WTC11 (cell line): ENCODE measurements around the gene IFNLR1. TPM values are rescaled to one million over a fixed set of nuclear protein-coding genes. Genes with fewer than 3 reads are reported as not detected.

Experiments
- ATAC-seq: fragments of 200-7000 bp; cut with Tn5 transposase; 2 replicates; pipeline ENCODE4 v1.10.0; 2021; ENCODE audit warnings: mild to moderate bottlenecking, moderate library complexity
- CTCF ChIA-PET: fragments of 300-600 bp; sonication (Branson Sonifier 250); formaldehyde crosslinking; loops from one replicate; lab custom pipeline; 2021; ENCODE audit warnings: antibody characterized with exemption; lab: Charles Lee
- POLR2A ChIA-PET: fragments of 350-600 bp; sonication (Branson Sonifier 250); formaldehyde crosslinking; loops from one replicate; lab custom pipeline; 2021; ENCODE audit warnings: antibody characterized with exemption; lab: Charles Lee
- DNase-seq: peaks from one replicate; pipeline ENCODE4 v3.0.0; 2021; ENCODE audit warnings: low spot score
- H3K27ac Mint-ChIP-seq: 2 replicates; pipeline ENCODE4 v1.8.0; 2021; ENCODE audit warnings: mixed read lengths
- H3K27me3 Mint-ChIP-seq: 2 replicates; pipeline ENCODE4 v1.8.0; 2021; ENCODE audit warnings: low read depth, mild to moderate bottlenecking, moderate library complexity, mixed read lengths
- H3K36me3 Mint-ChIP-seq: 2 replicates; pipeline ENCODE4 v1.8.0; 2021; ENCODE audit warnings: mixed read lengths
- H3K4me1 Mint-ChIP-seq: 2 replicates; pipeline ENCODE4 v1.8.0; 2022; ENCODE audit warnings: mixed read lengths
- H3K4me3 Mint-ChIP-seq: 2 replicates; pipeline ENCODE4 v1.8.0; 2021; ENCODE audit warnings: mild to moderate bottlenecking, moderate library complexity, mixed read lengths
- H3K9me3 Mint-ChIP-seq: 2 replicates; pipeline ENCODE4 v1.8.0; 2021; ENCODE audit warnings: mixed read lengths
- ATF2 ChIP-seq: sonication (generic); formaldehyde crosslinking; IDR thresholded peaks from 2 replicates; pipeline ENCODE4 v1.8.1; 2022; ENCODE audit warnings: low read depth, missing genetic modification reagents, borderline replicate concordance
- CDX4 ChIP-seq: fragments of 250-450 bp; sonication (Bioruptor Pico); IDR thresholded peaks from 2 replicates; pipeline ENCODE4 v1.9.0; 2021; ENCODE audit warnings: moderate library complexity, mild to moderate bottlenecking, inconsistent platforms, borderline replicate concordance
- EMX1 ChIP-seq: fragments of 250-450 bp; sonication (Bioruptor Pico); IDR thresholded peaks from 2 replicates; pipeline ENCODE4 v1.8.0; 2021; ENCODE audit warnings: mild to moderate bottlenecking
- ESRRA ChIP-seq: sonication (generic); formaldehyde crosslinking; IDR thresholded peaks from 2 replicates; pipeline ENCODE4 v1.8.1; 2022; ENCODE audit warnings: mild to moderate bottlenecking, missing genetic modification reagents, borderline replicate concordance
- ETV6 ChIP-seq: sonication (generic); formaldehyde crosslinking; IDR thresholded peaks from 2 replicates; pipeline ENCODE4 v1.8.1; 2022; ENCODE audit warnings: mild to moderate bottlenecking, missing genetic modification reagents
- IRF2 ChIP-seq: sonication (generic); formaldehyde crosslinking; IDR thresholded peaks from 2 replicates; pipeline ENCODE4 v1.8.0; 2022; ENCODE audit warnings: low read depth, missing genetic modification reagents, borderline replicate concordance
- KAT7 ChIP-seq: sonication (generic); formaldehyde crosslinking; IDR thresholded peaks from 2 replicates; pipeline ENCODE4 v1.8.1; 2023; ENCODE audit warnings: missing genetic modification reagents, mild to moderate bottlenecking, borderline replicate concordance
- MXD4 ChIP-seq: fragments of 250-450 bp; sonication (Bioruptor Pico); IDR thresholded peaks from 2 replicates; pipeline ENCODE4 v1.8.0; 2021; ENCODE audit warnings: mild to moderate bottlenecking, moderate library complexity, borderline replicate concordance
- MYBL2 ChIP-seq: sonication (generic); formaldehyde crosslinking; IDR thresholded peaks from 2 replicates; pipeline ENCODE4 v1.8.1; 2023; ENCODE audit warnings: mild to moderate bottlenecking, moderate library complexity, missing genetic modification reagents
- NFYB ChIP-seq: sonication (generic); formaldehyde crosslinking; conservative IDR thresholded peaks from 2 replicates; pipeline ENCODE4 v1.8.0; 2022; ENCODE audit warnings: low read depth, missing genetic modification reagents
- OVOL2 ChIP-seq: fragments of 250-450 bp; sonication (Bioruptor Pico); IDR thresholded peaks from 2 replicates; pipeline ENCODE4 v1.9.0; 2021; ENCODE audit warnings: mild to moderate bottlenecking, borderline replicate concordance
- PRDM15 ChIP-seq: sonication (generic); formaldehyde crosslinking; IDR thresholded peaks from 2 replicates; pipeline ENCODE4 v1.8.0; 2022; ENCODE audit warnings: missing genetic modification reagents
- RORB ChIP-seq: fragments of 250-450 bp; sonication (Bioruptor Pico); IDR thresholded peaks from 2 replicates; pipeline ENCODE4 v1.9.0; 2021; ENCODE audit warnings: mild to moderate bottlenecking
- USF1 ChIP-seq: sonication (generic); formaldehyde crosslinking; IDR thresholded peaks from 2 replicates; pipeline ENCODE4 v1.8.0; 2022; ENCODE audit warnings: mild to moderate bottlenecking, missing genetic modification reagents
- ZBTB21 ChIP-seq: sonication (generic); formaldehyde crosslinking; IDR thresholded peaks from 2 replicates; pipeline ENCODE4 v1.8.1; 2023; ENCODE audit warnings: mild to moderate bottlenecking, missing genetic modification reagents, borderline replicate concordance
- ZNF219 ChIP-seq: sonication (generic); formaldehyde crosslinking; IDR thresholded peaks from 2 replicates; pipeline ENCODE4 v1.8.0; 2023; ENCODE audit warnings: missing genetic modification reagents, mild to moderate bottlenecking, borderline replicate concordance
- ZNF232 ChIP-seq: sonication (generic); formaldehyde crosslinking; IDR thresholded peaks from 2 replicates; pipeline ENCODE4 v1.8.0; 2022; ENCODE audit warnings: mild to moderate bottlenecking, missing genetic modification reagents
- ZNF281 ChIP-seq: sonication (generic); formaldehyde crosslinking; IDR thresholded peaks from 2 replicates; pipeline ENCODE4 v1.8.0; 2023; ENCODE audit warnings: mild to moderate bottlenecking, missing genetic modification reagents
- ZNF425 ChIP-seq: fragments of 250-450 bp; sonication (Bioruptor Pico); conservative IDR thresholded peaks from 2 replicates; pipeline ENCODE4 v1.9.0; 2021; ENCODE audit warnings: mild to moderate bottlenecking
- ZNF512 ChIP-seq: sonication (generic); formaldehyde crosslinking; IDR thresholded peaks from 2 replicates; pipeline ENCODE4 v1.8.1; 2022; ENCODE audit warnings: missing genetic modification reagents, borderline replicate concordance
- ZNF671 ChIP-seq: fragments of 250-450 bp; sonication (Bioruptor Pico); IDR thresholded peaks from 2 replicates; pipeline ENCODE4 v1.8.0; 2021; ENCODE audit warnings: mild to moderate bottlenecking
- total RNA-seq: library from RNA; stranded (reverse); gene quantifications from 3 replicates; pipeline ENCODE4 v1.2.3, GENCODE V29; 2021

The IFNLR1 gene
- total RNA-seq, 1 experiment from 2014 or later, result 6.6 TPM

GRCh38 chr1:24161270-24161669 lies 25.8 kb downstream of the IFNLR1 start:
- DNase-seq, result no peak
- TF ChIP-seq MXD4 (CRISPR knock-in tag) (no peak), PRDM15 (CRISPR knock-in tag) (no peak), ESRRA (CRISPR knock-in tag) (no peak), ZNF219 (no peak), ZNF232 (CRISPR knock-in tag) (no peak), USF1 (CRISPR knock-in tag) (no peak), ETV6 (CRISPR knock-in tag) (no peak), EMX1 (CRISPR knock-in tag) (no peak), CDX4 (CRISPR knock-in tag) (no peak), ZNF425 (no peak), OVOL2 (CRISPR knock-in tag) (no peak), ATF2 (CRISPR knock-in tag) (no peak), ZBTB21 (CRISPR knock-in tag) (no peak), KAT7 (CRISPR knock-in tag) (no peak), RORB (CRISPR knock-in tag) (no peak)
- no peaks in the 10 kb centered on the region for H3K27me3 Mint-ChIP-seq
- CTCF ChIA-PET, result interaction anchor here (1.1 to 1.5 kb wide), 2 partner anchors 11 to 49 kb away, joined by 3 to 7 read pairs; partner anchors contain the start of gene MYOM3
- no peaks in the 10 kb centered on the region for H3K4me1 Mint-ChIP-seq
- H3K4me3 Mint-ChIP-seq, result no peak overlapping the region
- POLR2A ChIA-PET, result interaction anchor here (0.7 to 1.2 kb wide), 2 partner anchors 11 to 221 kb away, joined by 3 read pairs; no protein-coding TSS in a partner anchor
- no peak overlapping the region for H3K27ac Mint-ChIP-seq
- no peak for ATAC-seq
- no peaks in the 10 kb centered on the region for H3K9me3 Mint-ChIP-seq
- H3K36me3 Mint-ChIP-seq, result peaks cover 19% of the 10 kb centered on the region

- TF ChIP-seq ZNF671, result no peak
- no peak for TF ChIP-seq NFYB (CRISPR knock-in tag)
- TF ChIP-seq IRF2, result no peak
- no peak for TF ChIP-seq ZNF281 (CRISPR knock-in tag)
- TF ChIP-seq MYBL2 (CRISPR knock-in tag), result no peak
- TF ChIP-seq ZNF512 (CRISPR knock-in tag), result no peak
- ATAC-seq, result no peak
Observed at GRCh38 chr1:24159366-24159765, 27.7 kb downstream of the IFNLR1 start.

More at GRCh38 chr1:24159366-24159765, 27.7 kb downstream of the IFNLR1 start:
- Mint-ChIP-seq H3K27me3 (no peaks in the 10 kb centered on the region), H3K4me1 (peaks cover 5% of the 10 kb centered on the region), H3K9me3 (no peaks in the 10 kb centered on the region), H3K36me3 (peaks cover 17% of the 10 kb centered on the region), H3K4me3 (no peak overlapping the region), H3K27ac (peak overlapping the region; percentile 67; the same call in 1 of the 2 replicates)
- DNase-seq, result no peak
- CTCF ChIA-PET, result interaction anchor here (1.3 to 2.1 kb wide), 2 partner anchors 9 to 40 kb away, joined by 6 to 11 read pairs; no protein-coding TSS in a partner anchor
- POLR2A ChIA-PET, result no interaction called here
